Glomerular endothelial cell (primary cell): ENCODE measurements around the gene EHBP1L1. TPM values are rescaled to one million over a fixed set of nuclear protein-coding genes. Genes with fewer than 3 reads are reported as not detected.

Source experiments
- DNase-seq: peaks from one replicate; pipeline ENCODE4 v3.0.0-alpha.2; 2011; ENCODE audit warnings: low read depth, low spot score; ENCODE audit errors: extremely low read depth
- total RNA-seq: library from RNA; depleted of rRNA; stranded (reverse); fragments of >200 nt; gene quantifications from 2 replicates; pipeline ENCODE4 v1.2.3, GENCODE V29; 2015

EHBP1L1 gene
- 24.4 and 27.8 TPM in 2 replicates for total RNA-seq

DNA sequence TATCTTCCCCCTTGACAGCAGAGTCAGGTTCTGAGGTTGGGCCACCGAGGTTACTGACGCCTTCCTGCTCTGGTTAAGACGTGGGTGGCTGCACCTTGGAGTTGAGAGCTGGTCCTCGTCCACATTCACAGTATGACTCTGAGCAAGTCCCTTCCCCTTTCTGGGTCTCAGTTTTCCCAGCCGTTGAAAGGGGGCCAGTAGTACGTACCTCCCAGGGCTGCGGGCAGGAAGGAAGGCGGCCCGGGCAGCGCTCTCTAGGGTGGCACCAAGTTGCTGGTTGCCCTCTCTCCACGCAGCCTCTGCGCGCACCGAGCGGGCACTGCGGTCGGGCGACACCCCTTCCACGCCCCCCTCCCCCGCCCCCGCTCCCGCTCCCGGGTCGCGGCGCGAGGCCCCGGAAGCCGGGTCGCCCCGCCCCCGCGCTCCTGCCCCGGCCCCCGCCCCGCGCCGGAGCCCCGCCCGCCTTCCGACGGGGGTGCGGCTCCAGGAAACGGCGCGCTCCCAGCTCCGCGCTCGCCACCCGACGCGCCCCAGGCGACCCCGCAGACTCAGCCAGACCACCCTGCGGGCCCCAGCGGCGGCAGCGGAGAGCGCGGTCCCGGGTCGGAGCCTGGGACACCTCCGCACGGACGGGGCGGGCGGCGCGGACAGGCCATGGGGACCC, at the start of gene EHBP1L1:
Gene EHBP1L1, plus strand, starts transcription at position 486 of the 664 bp plus-strand sequence. CDS start 250 bp downstream, outside the sequence.
- DNase-seq = no peak

DNA sequence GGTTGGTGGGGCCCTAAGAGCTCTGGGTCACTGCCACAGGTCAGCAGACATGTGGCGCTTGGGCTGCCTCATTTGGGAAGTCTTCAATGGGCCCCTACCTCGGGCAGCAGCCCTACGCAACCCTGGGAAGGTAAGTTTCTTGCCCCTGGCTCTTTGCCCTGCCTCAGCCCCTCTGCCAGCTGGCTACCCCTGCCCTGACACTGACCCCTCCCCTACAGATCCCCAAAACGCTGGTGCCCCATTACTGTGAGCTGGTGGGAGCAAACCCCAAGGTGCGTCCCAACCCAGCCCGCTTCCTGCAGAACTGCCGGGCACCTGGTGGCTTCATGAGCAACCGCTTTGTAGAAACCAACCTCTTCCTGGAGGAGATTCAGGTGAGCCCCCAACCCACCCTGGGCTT, 49.1 kb upstream of the EHBP1L1 start:
- no peak for DNase-seq

DNA sequence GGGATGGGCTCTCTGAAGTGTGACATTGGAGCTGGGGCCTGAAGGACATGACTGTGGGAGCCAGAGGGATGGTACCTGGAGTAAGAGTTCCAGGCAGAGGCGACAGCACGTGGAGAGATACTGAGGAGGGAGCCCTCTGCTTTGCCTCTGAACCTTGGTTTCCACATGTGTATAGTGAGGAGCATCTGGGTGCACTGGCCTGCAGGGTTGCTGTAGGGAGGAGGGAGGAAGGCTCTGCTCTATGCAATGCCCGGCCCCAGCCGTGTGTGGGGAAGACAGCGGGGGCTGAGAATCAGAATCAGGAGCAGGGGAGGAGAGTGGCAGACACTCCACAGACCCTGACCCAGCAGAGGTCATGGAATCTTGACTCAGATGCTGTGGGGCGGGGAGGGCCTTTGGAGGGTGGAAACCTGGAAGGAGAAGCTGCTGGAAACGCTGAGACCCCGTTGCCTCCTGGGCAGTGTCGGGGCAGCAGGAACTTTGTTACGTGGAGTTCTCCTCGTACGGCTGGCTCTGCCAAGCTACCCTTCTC, 47.0 kb upstream of the EHBP1L1 start:
- no peak for DNase-seq

DNA sequence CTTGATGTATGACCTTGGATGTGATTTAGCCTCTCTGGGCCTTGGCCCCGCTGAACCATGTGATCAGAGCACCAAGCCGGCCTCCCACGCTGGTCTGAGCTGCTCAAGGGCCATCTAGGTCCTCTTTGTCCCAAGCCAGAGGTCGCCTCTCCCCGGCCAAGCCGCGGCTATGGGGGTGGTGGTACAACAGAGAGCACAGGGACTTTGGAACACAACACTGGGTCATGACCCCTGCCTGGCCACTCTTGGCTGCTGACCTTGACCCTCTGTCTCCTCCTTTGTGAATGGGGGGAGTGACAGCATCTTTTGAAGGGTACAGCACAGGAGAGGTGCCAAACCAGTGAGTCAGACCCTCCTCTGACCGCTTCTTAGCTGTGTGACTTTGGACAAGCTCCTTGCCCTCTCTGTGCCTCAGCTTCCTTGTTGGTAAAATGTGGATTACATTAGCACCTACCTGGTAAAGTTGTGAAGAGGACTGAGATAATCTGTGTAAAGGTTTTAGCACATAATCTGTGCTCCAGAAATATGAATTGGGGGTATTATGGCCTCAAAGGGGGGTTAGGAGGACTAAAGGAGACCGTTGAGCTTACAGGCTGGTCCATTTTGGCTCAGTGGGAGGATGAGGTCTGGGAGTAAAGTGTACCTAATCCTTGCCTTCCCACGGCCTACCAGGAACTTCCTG, 46.2 kb upstream of the EHBP1L1 start:
- no peak for DNase-seq

DNA sequence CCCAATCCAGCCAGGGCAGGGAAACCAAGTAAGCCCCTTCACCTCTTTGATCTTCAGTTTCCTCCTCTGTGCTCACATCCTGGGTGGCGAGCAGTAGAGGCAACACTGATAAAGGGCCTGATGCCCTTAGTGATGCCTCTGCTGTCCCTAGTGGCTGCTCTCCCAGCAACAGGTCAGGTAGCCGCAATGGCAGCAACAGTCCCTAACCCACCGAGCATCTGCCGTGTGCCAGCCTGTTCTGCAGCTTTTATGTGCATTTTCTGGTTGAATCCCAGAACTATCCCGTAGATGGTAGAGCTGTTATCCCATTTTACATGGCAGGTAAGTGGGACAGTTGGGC, 45.7 kb upstream of the EHBP1L1 start:
- no peak for DNase-seq

DNA sequence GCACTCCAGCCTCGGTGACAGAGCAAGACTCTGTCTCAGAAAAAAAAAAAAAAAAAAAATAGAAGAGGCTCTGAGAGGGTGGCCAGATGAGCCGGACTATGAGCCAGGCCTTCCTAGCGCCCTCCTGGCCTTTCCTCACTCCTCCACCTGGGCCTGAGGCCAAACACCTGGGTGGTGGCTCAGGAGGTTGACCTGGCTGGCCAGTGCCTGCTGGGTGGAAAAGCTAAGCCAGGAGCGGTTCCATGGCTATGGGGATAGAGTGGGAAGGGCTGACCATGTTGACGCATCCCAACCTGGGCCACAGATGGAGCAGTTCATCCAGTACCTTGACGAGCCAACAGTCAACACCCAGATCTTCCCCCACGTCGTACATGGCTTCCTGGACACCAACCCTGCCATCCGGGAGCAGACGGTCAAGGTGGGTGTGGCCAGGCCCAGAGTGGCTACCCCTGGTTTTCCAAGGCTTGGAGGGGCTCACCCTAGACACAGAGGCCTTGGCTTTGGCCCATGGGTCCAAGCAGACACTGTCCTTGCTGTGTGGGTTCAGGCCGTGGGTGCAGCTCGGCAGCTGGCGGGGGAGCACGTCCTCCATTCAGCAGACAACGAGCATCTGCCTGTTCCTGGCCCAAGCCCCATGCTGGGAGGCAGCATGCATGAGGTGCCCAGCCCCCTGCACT, 43.3 kb upstream of the EHBP1L1 start:
- DNase-seq = no peak

DNA sequence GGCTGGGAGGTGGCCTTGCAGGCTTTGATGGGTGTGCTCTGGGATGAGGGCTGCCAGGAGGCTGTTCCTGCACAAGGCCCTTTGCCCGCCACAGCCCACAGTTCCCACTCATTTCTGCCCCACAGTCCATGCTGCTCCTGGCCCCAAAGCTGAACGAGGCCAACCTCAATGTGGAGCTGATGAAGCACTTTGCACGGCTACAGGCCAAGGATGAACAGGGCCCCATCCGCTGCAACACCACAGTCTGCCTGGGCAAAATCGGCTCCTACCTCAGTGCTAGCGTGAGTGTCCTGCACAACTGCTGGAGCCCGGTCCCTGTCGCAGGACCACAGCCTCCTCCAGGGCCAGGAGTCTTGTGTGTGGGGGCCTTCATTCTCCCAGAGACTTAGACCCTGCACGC, 40.8 kb upstream of the EHBP1L1 start:
- no peak for DNase-seq

DNA sequence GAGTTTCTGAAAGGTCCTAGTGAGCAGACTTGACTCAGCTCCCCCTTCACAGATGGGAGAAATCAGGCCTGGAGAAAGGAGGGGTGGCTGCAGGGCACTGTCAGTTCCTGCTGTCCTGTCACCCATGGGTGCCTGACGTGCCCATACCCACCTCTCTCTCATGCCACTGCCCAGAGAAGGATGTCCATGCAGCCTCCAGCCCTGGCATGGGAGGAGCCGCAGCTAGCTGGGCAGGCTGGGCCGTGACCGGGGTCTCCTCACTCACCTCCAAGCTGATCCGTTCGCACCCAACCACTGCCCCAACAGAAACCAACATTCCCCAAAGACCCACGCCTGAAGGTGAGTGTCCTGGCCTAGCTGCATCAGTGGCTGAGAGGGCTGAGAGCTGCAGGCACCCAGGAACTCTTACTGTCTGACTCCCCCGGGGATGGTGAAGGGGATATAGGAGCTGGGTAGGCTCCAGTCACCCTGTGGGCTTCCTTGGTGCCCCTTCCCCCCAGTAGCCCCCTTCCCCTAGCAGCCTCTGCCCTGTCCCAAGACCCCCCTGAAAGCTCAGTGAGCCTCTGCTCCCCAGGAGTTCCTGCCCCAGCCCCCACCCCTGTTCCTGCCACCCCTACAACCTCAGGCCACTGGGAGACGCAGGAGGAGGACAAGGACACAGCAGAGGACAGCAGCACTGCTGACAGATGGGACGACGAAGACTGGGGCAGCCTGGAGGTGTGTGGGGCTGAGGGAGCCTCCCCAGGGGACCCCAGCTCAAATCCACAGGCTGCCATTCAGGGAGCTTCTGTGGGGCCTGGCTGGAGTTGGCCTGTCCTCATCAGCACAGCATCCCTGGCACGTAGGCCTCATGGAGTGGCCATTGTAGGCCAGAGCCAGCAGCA, 39.2 kb upstream of the EHBP1L1 start:
- DNase-seq = no peak

DNA sequence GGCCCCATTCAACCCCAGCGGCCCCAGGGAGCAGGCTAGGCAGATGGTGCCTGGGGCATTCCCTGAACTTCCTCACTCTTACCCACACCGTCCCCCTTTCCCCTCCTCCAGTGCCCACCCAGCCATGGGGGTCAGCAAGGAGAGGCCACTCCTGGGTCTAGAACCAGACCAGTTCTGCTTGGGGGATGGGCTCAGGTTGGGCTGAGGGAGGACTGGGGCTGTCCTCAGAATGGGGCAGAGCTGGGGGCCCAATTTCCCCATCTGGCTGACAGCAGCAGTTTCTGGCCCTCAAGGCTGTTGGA, 38.6 kb upstream of the EHBP1L1 start:
- DNase-seq = no peak

DNA sequence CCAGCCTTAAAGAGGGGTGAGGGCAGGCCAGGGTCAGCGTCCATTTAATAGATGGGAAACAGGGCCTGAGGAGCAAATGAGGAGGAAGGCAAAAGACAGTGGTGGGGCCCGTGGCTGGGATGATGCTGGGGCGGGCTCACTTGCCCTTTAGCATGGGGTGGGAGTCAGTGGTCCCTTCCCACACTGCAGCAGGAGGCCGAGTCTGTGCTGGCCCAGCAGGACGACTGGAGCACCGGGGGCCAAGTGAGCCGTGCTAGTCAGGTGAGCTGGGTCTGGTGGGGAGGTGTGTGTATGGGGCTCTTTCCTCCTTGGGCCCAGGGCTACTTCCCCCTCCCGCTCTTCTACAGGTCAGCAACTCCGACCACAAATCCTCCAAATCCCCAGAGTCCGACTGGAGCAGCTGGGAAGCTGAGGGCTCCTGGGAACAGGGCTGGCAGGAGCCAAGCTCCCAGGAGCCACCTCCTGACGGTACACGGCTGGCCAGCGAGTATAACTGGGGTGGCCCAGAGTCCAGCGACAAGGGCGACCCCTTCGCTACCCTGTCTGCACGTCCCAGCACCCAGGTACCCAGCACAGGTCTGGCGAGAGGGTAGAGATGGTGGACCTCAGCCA, 38.1 kb upstream of the EHBP1L1 start:
- DNase-seq = no peak

DNA sequence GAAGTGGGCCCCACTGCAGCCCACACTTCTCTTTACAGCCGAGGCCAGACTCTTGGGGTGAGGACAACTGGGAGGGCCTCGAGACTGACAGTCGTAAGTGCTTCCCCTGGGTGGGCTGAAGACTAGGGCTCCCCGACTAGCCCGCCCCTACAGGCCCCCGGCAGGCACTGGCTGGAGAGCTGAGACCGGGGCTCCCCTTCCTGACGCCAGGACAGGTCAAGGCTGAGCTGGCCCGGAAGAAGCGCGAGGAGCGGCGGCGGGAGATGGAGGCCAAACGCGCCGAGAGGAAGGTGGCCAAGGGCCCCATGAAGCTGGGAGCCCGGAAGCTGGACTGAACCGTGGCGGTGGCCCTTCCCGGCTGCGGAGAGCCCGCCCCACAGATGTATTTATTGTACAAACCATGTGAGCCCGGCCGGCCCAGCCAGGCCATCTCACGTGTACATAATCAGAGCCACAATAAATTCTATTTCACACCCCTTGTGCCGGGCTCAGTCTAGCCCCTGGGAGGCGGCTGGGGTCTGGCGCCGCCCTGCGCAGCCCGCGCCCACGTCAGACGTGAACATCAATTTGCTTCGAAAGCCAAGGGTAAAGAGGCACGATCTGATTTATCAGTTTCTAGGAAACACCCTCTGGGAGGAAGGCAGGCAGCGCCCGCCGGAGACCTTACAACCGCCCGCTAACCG, 37.5 kb upstream of the EHBP1L1 start:
- no peak for DNase-seq

DNA sequence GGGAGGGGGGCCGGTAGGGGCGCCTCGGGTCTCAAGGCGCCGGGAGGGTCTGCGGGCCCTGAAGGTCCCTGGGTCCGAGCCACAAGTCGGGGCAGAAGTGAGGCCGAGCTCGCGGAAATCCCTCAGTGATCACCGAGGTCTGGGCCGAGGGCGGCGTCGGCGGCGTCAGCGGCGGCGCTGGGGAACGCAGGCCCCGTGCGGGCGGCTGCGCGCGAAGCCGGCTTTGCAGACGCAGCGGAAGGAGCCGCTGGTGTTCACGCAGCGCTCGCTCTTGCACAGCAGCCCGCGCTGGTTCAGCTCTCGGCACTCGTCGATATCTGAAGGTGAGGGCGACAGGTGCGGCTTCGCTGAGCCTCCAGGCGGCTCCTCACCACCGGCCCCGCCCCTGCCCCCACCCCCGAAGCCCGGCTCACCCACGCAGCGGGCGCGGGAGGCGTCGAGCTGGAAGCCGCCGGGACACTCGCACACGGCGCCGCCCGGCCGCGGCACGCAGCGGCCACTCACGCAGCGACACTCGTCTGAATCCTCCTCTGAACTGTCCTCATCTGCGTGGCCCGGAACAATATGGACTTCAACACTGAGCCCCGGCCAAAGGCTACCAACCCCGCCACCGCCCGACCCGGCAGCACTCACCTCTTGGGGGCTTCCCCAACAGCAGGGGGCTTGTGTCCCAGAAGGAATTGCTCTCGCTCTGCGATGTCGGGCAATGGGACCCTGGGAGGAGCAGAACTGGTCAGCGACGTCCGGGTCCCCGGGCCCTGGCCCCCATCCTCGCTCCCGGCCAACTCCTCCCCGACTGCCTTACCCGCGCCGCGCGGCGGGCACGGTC, 36.7 kb upstream of the EHBP1L1 start:
- no peak for DNase-seq

DNA sequence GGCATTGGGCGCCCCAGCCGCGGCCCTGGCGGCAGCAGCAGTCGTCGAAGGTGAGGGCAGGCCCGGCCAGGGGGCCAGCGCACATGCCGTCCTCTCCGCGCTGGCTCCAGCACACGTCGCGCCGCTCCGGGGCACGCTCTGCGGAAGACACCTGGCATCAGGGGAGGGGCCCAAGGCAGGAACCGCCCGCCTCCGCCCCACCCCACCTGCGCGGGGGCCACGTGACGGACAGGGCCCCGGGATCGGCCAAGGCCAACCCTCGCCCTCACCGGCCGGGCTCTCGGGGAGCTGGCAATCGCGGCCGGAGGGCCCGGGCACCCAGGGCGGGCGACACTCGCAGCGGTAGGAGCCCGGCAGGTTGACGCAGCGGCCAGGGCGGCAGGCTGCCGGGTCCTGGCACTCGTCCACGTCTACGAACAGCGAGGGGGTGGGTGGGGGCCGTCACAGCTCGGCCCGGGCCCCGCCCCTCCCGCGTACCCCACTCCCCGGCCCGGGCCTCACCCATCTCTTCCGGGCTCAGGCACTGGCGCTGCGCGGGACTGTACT, 36.0 kb upstream of the EHBP1L1 start:
- no peak for DNase-seq

DNA sequence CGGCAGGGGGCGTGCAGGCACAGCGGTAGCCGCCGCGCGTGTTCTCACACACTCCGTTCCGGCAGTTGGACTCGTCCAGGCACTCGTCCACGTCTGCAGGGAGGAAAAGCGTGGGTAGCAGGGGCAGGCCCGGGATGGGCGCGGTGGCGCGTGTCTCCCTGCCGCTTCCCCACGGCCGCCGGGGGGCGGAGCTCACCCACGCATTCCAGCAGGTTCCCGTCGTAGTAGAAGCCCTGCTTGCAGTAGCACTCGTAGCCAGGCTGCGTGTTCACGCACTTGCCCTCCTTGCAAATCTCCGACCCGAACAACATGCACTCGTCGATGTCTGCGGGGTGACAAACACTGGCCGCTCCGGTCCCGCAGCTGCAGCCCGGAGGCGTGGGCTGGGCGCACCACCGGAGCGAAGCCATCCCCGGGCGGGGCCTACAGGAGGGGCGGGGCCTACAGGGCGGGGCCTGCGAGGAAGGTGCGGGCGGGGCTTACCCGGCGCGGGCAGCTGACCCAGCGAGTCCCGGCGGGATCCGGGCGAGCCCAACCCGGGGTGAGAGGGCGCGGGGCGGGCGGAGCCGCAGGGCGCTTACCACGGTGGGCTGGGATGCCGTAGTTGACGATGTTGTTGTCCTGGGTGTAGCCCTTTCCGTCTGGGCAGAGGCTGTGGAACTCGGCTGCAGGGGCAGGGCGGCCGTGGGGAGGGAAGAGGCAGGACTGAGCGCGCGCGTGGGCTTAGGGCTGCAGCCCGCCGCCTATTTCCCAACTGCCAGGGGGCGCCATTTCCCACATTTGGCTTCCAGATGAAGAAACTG, 35.4 kb upstream of the EHBP1L1 start:
- no peak for DNase-seq

DNA sequence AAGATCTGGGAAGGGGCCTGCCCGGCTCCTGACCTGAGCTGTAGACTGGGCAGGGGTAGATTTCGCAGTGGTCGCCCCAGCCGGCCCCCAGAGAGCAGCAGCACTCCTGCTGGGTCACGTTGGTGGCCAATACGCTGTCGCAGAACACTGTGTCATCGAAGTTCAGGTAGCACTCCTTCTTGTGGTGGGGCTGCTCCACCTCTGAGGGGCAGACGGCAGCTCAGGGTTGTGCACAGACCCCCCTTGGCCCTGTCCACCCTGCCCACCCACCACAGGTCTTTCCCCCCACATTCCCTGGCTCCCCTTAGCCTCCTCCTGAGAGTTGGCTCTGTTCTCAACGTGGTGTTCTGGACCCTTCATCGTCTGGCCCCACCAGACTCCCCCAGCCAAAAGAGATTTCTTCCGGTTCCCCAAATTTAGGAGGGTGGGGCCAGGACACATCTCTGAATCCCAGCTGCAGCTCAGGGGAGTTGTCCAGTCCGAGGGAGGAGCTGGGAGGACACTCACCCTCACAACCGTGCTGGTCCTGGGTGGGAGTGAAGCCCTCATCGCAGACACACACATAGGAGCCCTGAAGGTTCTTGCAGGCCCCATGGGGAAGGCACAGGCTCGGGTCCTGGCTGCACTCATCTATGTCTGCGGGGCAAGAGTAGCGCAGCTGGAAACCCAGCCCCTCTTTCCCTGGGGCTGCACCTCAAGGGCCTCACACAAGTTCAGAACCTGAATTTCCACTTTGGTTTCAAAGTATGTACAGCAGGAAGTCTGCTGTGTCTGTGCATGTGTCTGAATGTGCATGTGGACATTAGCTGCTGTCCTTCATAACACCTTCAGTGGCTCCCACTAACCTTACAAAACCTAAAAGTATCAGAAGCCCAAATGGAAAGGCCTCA, 34.5 kb upstream of the EHBP1L1 start:
- DNase-seq = no peak

DNA sequence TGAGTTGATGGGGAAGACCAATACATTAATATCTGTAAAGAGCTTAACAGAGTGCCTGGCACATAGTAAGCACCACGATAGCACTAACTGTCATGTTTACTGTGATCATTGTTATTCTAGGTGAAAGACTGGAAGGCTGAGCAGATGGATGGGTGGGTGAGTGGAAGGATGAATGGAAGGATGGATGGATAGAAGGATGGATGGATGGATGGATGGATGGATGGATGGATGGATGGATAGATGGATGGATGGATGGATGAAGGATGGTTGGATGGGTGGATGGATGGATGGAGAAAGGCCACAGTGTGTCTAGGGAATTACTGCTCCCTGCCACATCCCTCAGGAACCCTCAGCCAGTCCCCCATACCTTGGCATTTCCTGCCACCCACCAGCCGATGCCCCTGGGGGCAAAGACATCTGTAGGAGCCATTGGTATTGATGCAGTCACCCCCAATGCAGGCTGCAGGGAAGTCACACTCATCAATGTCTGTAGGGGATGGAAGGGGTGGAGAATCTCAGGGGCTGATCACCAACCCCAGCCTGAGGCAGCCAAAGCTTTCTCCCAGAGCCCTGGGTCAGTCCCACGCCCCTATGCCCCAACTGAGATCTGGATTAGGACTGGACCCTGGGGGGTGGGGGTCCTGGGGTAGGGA, 33.0 kb upstream of the EHBP1L1 start:
- no peak for DNase-seq

DNA sequence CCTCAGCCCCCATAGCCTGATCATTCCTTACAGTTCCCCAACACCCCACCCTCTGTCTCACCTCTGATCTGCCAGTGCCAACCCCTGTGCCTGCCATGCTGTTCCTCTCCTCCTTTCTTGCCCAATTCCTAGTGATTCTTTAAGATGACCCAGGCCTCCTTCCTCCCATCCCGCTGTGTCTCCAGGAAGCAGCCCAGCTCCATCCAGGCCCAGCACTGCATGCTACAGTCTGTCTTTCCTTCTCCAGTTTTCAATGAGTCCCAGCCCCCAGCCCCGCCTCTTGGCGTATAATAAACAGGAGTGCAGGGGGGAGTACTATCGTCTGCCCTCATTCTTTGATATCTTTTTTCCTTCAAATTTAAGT, 30.0 kb upstream of the EHBP1L1 start:
- no peak for DNase-seq
